Measurements from ENCODE around the gene IPO11.

Gene IPO11

GRCh38 chr5:62475072-62475471 lies 62.5 kb downstream of the IPO11 start:
- H3K9ac ChIP-seq, result no peak overlapping the region
- H3K4me2 ChIP-seq (ENCODE audit: low read length), result no peak overlapping the region
- no peaks in the 10 kb centered on the region for H3K9me3 ChIP-seq (ENCODE audit: control insufficient read depth, low read length)
- H3K27ac ChIP-seq, result no peak overlapping the region
- no peak overlapping the region for H3K4me3 ChIP-seq (ENCODE audit: low read depth, low read length)
- H3K4me1 ChIP-seq, result no peaks in the 10 kb centered on the region
- TF ChIP-seq, protein P1, sequence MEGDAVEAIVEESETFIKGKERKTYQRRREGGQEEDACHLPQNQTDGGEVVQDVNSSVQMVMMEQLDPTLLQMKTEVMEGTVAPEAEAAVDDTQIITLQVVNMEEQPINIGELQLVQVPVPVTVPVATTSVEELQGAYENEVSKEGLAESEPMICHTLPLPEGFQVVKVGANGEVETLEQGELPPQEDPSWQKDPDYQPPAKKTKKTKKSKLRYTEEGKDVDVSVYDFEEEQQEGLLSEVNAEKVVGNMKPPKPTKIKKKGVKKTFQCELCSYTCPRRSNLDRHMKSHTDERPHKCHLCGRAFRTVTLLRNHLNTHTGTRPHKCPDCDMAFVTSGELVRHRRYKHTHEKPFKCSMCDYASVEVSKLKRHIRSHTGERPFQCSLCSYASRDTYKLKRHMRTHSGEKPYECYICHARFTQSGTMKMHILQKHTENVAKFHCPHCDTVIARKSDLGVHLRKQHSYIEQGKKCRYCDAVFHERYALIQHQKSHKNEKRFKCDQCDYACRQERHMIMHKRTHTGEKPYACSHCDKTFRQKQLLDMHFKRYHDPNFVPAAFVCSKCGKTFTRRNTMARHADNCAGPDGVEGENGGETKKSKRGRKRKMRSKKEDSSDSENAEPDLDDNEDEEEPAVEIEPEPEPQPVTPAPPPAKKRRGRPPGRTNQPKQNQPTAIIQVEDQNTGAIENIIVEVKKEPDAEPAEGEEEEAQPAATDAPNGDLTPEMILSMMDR (IDR thresholded peaks at IDR 0.05), result no peak
- no peaks in the 10 kb centered on the region for H3K79me2 ChIP-seq
- H3K36me3 ChIP-seq (ENCODE audit: control insufficient read depth, insufficient read depth, low read length), result no peaks in the 10 kb centered on the region
- no peak overlapping the region for H2AFZ ChIP-seq
- H3K27me3 ChIP-seq (ENCODE audit: control insufficient read depth, insufficient read depth, low read length), result no peaks in the 10 kb centered on the region

GRCh38 chr5:62477801-62478200 lies 65.2 kb downstream of the IPO11 start:
- Histone ChIP-seq H3K27ac (no peak overlapping the region), H3K27me3 (ENCODE audit: control insufficient read depth, insufficient read depth, low read length) (no peaks in the 10 kb centered on the region), H3K9ac (no peak overlapping the region), H3K4me1 (no peaks in the 10 kb centered on the region), H2AFZ (no peak overlapping the region), H3K4me3 (ENCODE audit: low read depth, low read length) (no peak overlapping the region), H3K4me2 (ENCODE audit: low read length) (no peak overlapping the region), H3K79me2 (no peaks in the 10 kb centered on the region), H3K9me3 (ENCODE audit: control insufficient read depth, low read length) (no peaks in the 10 kb centered on the region), H3K36me3 (ENCODE audit: control insufficient read depth, insufficient read depth, low read length) (no peaks in the 10 kb centered on the region)
- TF ChIP-seq, protein P1 (IDR thresholded peaks at IDR 0.05), result no peak

DNA sequence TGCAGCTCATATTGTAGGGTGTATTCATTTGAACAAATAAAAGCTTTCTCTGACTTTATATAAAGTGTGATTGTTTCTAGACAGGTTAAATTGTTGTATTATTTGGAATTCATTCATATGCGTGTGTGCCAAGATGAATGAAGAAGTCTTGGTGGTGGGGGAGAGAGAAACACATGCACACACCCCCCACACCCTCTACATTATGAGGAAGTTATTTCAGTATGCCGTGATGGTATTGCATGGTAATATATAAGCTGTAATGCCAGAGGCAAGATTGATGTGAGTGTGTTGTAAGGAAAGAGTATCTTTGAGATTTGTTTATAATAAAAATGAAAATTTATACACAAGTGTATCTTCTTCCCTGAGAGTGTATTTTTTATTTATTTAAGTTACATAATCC lies 71.0 kb downstream of the IPO11 start:
- Histone ChIP-seq H3K36me3 (ENCODE audit: control insufficient read depth, insufficient read depth, low read length) (no peaks in the 10 kb centered on the region), H3K9ac (no peak overlapping the region), H3K9me3 (ENCODE audit: control insufficient read depth, low read length) (no peaks in the 10 kb centered on the region), H3K4me1 (no peaks in the 10 kb centered on the region), H3K27ac (no peak overlapping the region), H3K4me3 (ENCODE audit: low read depth, low read length) (no peak overlapping the region), H3K79me2 (no peaks in the 10 kb centered on the region), H3K4me2 (ENCODE audit: low read length) (no peak overlapping the region), H2AFZ (no peak overlapping the region), H3K27me3 (ENCODE audit: control insufficient read depth, insufficient read depth, low read length) (no peaks in the 10 kb centered on the region)
- TF ChIP-seq, protein P1 (IDR thresholded peaks at IDR 0.05), result no peak

DNA sequence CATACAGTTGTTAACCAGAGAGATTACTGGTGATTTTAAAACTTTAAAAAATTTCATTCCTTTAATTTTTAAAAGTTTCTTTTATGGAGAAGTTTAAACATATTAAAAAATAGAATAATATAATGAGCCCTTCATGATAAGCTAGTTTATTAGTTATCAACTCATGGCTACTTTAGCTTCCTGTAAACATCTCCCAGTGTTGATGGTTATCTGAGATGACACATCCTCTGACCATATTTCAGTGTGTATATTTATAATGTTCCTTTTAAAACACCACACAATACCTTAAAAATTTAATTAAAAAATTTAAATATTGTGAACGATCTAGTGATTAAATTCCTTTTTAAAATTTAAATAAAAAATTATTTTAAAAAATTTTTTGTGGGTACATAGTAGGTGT lies 74.1 kb downstream of the IPO11 start:
- Histone ChIP-seq H3K79me2 (no peaks in the 10 kb centered on the region), H3K27me3 (ENCODE audit: control insufficient read depth, insufficient read depth, low read length) (no peaks in the 10 kb centered on the region), H3K4me1 (no peaks in the 10 kb centered on the region), H3K36me3 (ENCODE audit: control insufficient read depth, insufficient read depth, low read length) (no peaks in the 10 kb centered on the region), H3K9ac (no peak overlapping the region), H3K4me3 (ENCODE audit: low read depth, low read length) (no peak overlapping the region), H3K4me2 (ENCODE audit: low read length) (no peak overlapping the region), H3K27ac (no peak overlapping the region), H3K9me3 (ENCODE audit: control insufficient read depth, low read length) (no peaks in the 10 kb centered on the region), H2AFZ (no peak overlapping the region)
- TF ChIP-seq, protein P1 (IDR thresholded peaks at IDR 0.05), result no peak

- H3K36me3 ChIP-seq (ENCODE audit: control insufficient read depth, insufficient read depth, low read length), result no peaks in the 10 kb centered on the region
- no peak overlapping the region for H3K4me3 ChIP-seq (ENCODE audit: low read depth, low read length)
- no peak overlapping the region for H3K4me2 ChIP-seq (ENCODE audit: low read length)
Observed at GRCh38 chr5:62488531-62488930, 76.0 kb downstream of the IPO11 start.

More at GRCh38 chr5:62488531-62488930, 76.0 kb downstream of the IPO11 start:
- TF ChIP-seq, protein P1 (IDR thresholded peaks at IDR 0.05), result no peak
- no peak overlapping the region for H2AFZ ChIP-seq
- H3K79me2 ChIP-seq, result no peaks in the 10 kb centered on the region
- H3K27ac ChIP-seq, result no peak overlapping the region
- H3K4me1 ChIP-seq, result no peaks in the 10 kb centered on the region
- H3K27me3 ChIP-seq (ENCODE audit: control insufficient read depth, insufficient read depth, low read length), result no peaks in the 10 kb centered on the region
- H3K9me3 ChIP-seq (ENCODE audit: control insufficient read depth, low read length), result no peaks in the 10 kb centered on the region
- no peak overlapping the region for H3K9ac ChIP-seq

Data from parathyroid adenoma (tissue), 2 donors.